ENCODE data around the gene ARMC6. TPM values are rescaled to one million over a fixed set of nuclear protein-coding genes. Genes with fewer than 3 reads are reported as not detected.

The ARMC6 gene
- total RNA-seq, 1 donor from 2014 or later: 27.0 TPM

- no peaks in the 10 kb centered on the region for H3K27me3 Mint-ChIP-seq (ENCODE audit: unreplicated experiment)
- H3K36me3 Mint-ChIP-seq (ENCODE audit: unreplicated experiment): peaks cover 38% of the 10 kb centered on the region
- no peak overlapping the region for H3K4me3 Mint-ChIP-seq (ENCODE audit: unreplicated experiment)
- H3K27ac Mint-ChIP-seq (ENCODE audit: unreplicated experiment): no peak overlapping the region
- TF ChIP-seq CTCF (IDR thresholded peaks at IDR 0.05): no peak
- peaks cover 7% of the 10 kb centered on the region for H3K4me1 Mint-ChIP-seq (ENCODE audit: unreplicated experiment)
- no peaks in the 10 kb centered on the region for H3K9me3 Mint-ChIP-seq (ENCODE audit: unreplicated experiment)
- no peak for DNase-seq (ENCODE audit: extremely low spot score, unreplicated experiment)
Observed at GRCh38 chr19:19027228-19027627, 6.2 kb upstream of the ARMC6 start.

GRCh38 chr19:19028526-19028925 lies 4.9 kb upstream of the ARMC6 start:
- Mint-ChIP-seq H3K27me3 (ENCODE audit: unreplicated experiment) (no peaks in the 10 kb centered on the region), H3K4me1 (ENCODE audit: unreplicated experiment) (peaks cover 9% of the 10 kb centered on the region), H3K4me3 (ENCODE audit: unreplicated experiment) (no peak overlapping the region), H3K36me3 (ENCODE audit: unreplicated experiment) (peaks cover 35% of the 10 kb centered on the region), H3K9me3 (ENCODE audit: unreplicated experiment) (no peaks in the 10 kb centered on the region), H3K27ac (ENCODE audit: unreplicated experiment) (no peak overlapping the region)
- no peak for DNase-seq (ENCODE audit: extremely low spot score, unreplicated experiment)
- TF ChIP-seq CTCF (IDR thresholded peaks at IDR 0.05): no peak

GRCh38 chr19:19031891-19032290 lies 1.5 kb upstream of the ARMC6 start:
- DNase-seq (ENCODE audit: extremely low spot score, unreplicated experiment): no peak
- TF ChIP-seq CTCF (IDR thresholded peaks at IDR 0.05): no peak
- Mint-ChIP-seq H3K36me3 (ENCODE audit: unreplicated experiment) (peaks cover 17% of the 10 kb centered on the region), H3K27ac (ENCODE audit: unreplicated experiment) (peak overlapping the region; percentile 84), H3K4me1 (ENCODE audit: unreplicated experiment) (peaks cover 26% of the 10 kb centered on the region), H3K9me3 (ENCODE audit: unreplicated experiment) (no peaks in the 10 kb centered on the region), H3K27me3 (ENCODE audit: unreplicated experiment) (no peaks in the 10 kb centered on the region), H3K4me3 (ENCODE audit: unreplicated experiment) (peak overlapping the region; percentile 81)

- no peak for TF ChIP-seq CTCF (IDR thresholded peaks at IDR 0.05)
- Mint-ChIP-seq H3K36me3 (ENCODE audit: unreplicated experiment) (peaks cover 14% of the 10 kb centered on the region), H3K4me3 (ENCODE audit: unreplicated experiment) (peak overlapping the region; percentile 81), H3K4me1 (ENCODE audit: unreplicated experiment) (peaks cover 26% of the 10 kb centered on the region), H3K27me3 (ENCODE audit: unreplicated experiment) (no peaks in the 10 kb centered on the region), H3K9me3 (ENCODE audit: unreplicated experiment) (no peaks in the 10 kb centered on the region), H3K27ac (ENCODE audit: unreplicated experiment) (peak overlapping the region; percentile 84)
- peak; percentile 93 for DNase-seq (ENCODE audit: extremely low spot score, unreplicated experiment)
Observed at GRCh38 chr19:19032420-19033175, 805 bp upstream of the ARMC6 start.

GRCh38 chr19:19033176-19033425 lies 302 bp upstream of the ARMC6 start:
- H3K27me3 Mint-ChIP-seq (ENCODE audit: unreplicated experiment): no peaks in the 10 kb centered on the region
- TF ChIP-seq CTCF (IDR thresholded peaks at IDR 0.05): no peak
- peak overlapping the region; percentile 84 for H3K27ac Mint-ChIP-seq (ENCODE audit: unreplicated experiment)
- H3K36me3 Mint-ChIP-seq (ENCODE audit: unreplicated experiment): peaks cover 10% of the 10 kb centered on the region
- H3K9me3 Mint-ChIP-seq (ENCODE audit: unreplicated experiment): no peaks in the 10 kb centered on the region
- peak overlapping the region; percentile 81 for H3K4me3 Mint-ChIP-seq (ENCODE audit: unreplicated experiment)
- no peak for DNase-seq (ENCODE audit: extremely low spot score, unreplicated experiment)
- H3K4me1 Mint-ChIP-seq (ENCODE audit: unreplicated experiment): peaks cover 26% of the 10 kb centered on the region
